HG03460 (cell line): Measurements from ENCODE around the gene PODNL1.

Experiments used
- ATAC-seq: cut with Tn5 transposase; IDR thresholded peaks from one replicate; pipeline ENCODE4 v1.9.1; 2021; ENCODE audit not compliant: unreplicated experiment

PODNL1 gene

GRCh38 chr19:13938301-13939064 lies at the start of gene PODNL1:
PODNL1 (minus strand) TSS chr19:13938417; CDS start chr19:13938181, 236 bp downstream.
- ATAC-seq = no peak

- ATAC-seq = no peak
Observed at GRCh38 chr19:13987101-13987890, 49.1 kb upstream of the PODNL1 start.

- ATAC-seq = peak; percentile 82
Observed at GRCh38 chr19:13986348-13986904, 48.2 kb upstream of the PODNL1 start.

- ATAC-seq = peak; percentile 19
Observed at GRCh38 chr19:13985771-13986347, 47.6 kb upstream of the PODNL1 start.

GRCh38 chr19:13984875-13985741 lies 46.9 kb upstream of the PODNL1 start:
- ATAC-seq = no peak

- ATAC-seq = no peak
Observed at GRCh38 chr19:13984186-13984585, 46.0 kb upstream of the PODNL1 start.

- ATAC-seq = no peak
Observed at GRCh38 chr19:13983213-13983889, 45.1 kb upstream of the PODNL1 start.

GRCh38 chr19:13982773-13983172 lies 44.6 kb upstream of the PODNL1 start:
- ATAC-seq = no peak

GRCh38 chr19:13981988-13982501 lies 43.8 kb upstream of the PODNL1 start:
- no peak for ATAC-seq

- ATAC-seq = no peak
Observed at GRCh38 chr19:13981467-13981866, 43.2 kb upstream of the PODNL1 start.

- no peak for ATAC-seq
Observed at GRCh38 chr19:13981021-13981420, 42.8 kb upstream of the PODNL1 start.

- no peak for ATAC-seq
Observed at GRCh38 chr19:13980340-13980739, 42.1 kb upstream of the PODNL1 start.

GRCh38 chr19:13979686-13980085 lies 41.5 kb upstream of the PODNL1 start:
- no peak for ATAC-seq

GRCh38 chr19:13979244-13979615 lies 41.0 kb upstream of the PODNL1 start:
- ATAC-seq = no peak

GRCh38 chr19:13978351-13979243 lies 40.4 kb upstream of the PODNL1 start:
- ATAC-seq = no peak

GRCh38 chr19:13977803-13978202 lies 39.6 kb upstream of the PODNL1 start:
- no peak for ATAC-seq

GRCh38 chr19:13976446-13976845 lies 38.2 kb upstream of the PODNL1 start:
- no peak for ATAC-seq

GRCh38 chr19:13975870-13976269 lies 37.7 kb upstream of the PODNL1 start:
- ATAC-seq = no peak

GRCh38 chr19:13974073-13974472 lies 35.9 kb upstream of the PODNL1 start:
- no peak for ATAC-seq
